Measurements from ENCODE around the gene STPG4. TPM values are rescaled to one million over a fixed set of nuclear protein-coding genes. Genes with fewer than 3 reads are reported as not detected.

STPG4 gene
- total and polyA plus RNA-seq, 2 of the 8 experiments (the other 6 are each of a cell fraction or from before 2014, with no cell fraction given) = 0.28 TPM; not detected in 1

GRCh38 chr2:47065343-47065742 lies 89.8 kb downstream of the STPG4 start (continued):
- no peak for TF ChIP-seq RNF2 (IDR thresholded peaks at IDR 0.05; ENCODE audit: borderline replicate concordance, low read depth, low read length, missing control alignments, poor library complexity, severe bottlenecking)
- TF ChIP-seq SAP30 (IDR thresholded peaks at IDR 0.05; ENCODE audit: insufficient read depth, insufficient replicate concordance, low read length) = no peak
- TF ChIP-seq TCF12 (IDR thresholded peaks at IDR 0.05; ENCODE audit: low read depth, low read length) = no peak
- TF ChIP-seq GABPA (IDR thresholded peaks at IDR 0.05; ENCODE audit: borderline replicate concordance, insufficient read depth, low read length) = no peak
- TF ChIP-seq POU5F1 (IDR thresholded peaks at IDR 0.05; ENCODE audit: low read depth, low read length) = no peak
- no peak for TF ChIP-seq EGR1 (IDR thresholded peaks at IDR 0.05; ENCODE audit: borderline replicate concordance, low read depth, low read length)
- TF ChIP-seq, protein P1, sequence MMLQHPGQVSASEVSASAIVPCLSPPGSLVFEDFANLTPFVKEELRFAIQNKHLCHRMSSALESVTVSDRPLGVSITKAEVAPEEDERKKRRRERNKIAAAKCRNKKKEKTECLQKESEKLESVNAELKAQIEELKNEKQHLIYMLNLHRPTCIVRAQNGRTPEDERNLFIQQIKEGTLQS (IDR thresholded peaks at IDR 0.05; ENCODE audit: insufficient read depth, low read depth, low read length) = no peak
- no peak for TF ChIP-seq HDAC2 (IDR thresholded peaks at IDR 0.05; ENCODE audit: borderline replicate concordance in 1 of 2, low read depth in 2 of 2, low read length in 2 of 2)

Measured in H1 (cell line).